ENCODE data around the gene HOXB1.

DNA sequence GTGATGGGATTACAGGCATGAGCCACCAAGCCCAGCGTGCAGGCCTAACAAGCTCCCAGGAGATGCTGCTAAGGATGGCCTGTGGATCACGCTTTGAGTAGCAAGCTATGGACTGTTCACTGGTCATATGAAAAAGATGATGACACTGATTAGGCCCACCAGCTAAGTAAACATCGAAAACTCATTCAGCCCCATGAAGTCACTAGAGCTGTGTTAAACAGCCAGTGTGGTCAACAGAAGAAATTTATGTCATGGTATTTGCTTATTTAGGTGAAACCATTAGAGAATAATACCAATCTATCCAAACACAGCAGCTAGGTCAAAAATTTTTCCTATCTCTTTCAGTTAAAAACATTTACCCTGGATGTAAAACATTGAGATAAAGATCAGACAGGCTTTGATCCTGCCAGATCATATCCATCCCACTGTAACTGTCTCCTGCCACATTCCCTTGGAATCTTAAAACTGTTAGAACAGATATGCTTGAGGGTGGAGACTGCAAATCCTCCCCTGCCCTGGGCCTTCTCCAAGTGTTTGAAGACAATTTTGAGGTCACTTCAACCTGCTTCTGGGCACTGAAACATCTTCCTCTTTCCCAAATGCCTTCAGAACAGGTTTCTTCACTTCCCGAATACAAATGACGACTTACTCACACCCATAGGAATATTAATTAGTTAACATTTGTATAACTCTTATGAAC is 30.9 kb downstream of the HOXB1 start:
- TF ChIP-seq, protein P1, sequence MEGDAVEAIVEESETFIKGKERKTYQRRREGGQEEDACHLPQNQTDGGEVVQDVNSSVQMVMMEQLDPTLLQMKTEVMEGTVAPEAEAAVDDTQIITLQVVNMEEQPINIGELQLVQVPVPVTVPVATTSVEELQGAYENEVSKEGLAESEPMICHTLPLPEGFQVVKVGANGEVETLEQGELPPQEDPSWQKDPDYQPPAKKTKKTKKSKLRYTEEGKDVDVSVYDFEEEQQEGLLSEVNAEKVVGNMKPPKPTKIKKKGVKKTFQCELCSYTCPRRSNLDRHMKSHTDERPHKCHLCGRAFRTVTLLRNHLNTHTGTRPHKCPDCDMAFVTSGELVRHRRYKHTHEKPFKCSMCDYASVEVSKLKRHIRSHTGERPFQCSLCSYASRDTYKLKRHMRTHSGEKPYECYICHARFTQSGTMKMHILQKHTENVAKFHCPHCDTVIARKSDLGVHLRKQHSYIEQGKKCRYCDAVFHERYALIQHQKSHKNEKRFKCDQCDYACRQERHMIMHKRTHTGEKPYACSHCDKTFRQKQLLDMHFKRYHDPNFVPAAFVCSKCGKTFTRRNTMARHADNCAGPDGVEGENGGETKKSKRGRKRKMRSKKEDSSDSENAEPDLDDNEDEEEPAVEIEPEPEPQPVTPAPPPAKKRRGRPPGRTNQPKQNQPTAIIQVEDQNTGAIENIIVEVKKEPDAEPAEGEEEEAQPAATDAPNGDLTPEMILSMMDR (IDR thresholded peaks at IDR 0.05): no peak
- TF ChIP-seq EZH2 (IDR thresholded peaks at IDR 0.05): no peak
